EL (cell line): ENCODE data around the gene SLC39A3.

Experiments used
- DNase-seq: peaks from one replicate; pipeline ENCODE4 v3.0.0-alpha.2; 2016

Gene SLC39A3

GRCh38 chr19:2768365-2769132 lies 28.7 kb upstream of the SLC39A3 start:
- DNase-seq, result no peak

DNA sequence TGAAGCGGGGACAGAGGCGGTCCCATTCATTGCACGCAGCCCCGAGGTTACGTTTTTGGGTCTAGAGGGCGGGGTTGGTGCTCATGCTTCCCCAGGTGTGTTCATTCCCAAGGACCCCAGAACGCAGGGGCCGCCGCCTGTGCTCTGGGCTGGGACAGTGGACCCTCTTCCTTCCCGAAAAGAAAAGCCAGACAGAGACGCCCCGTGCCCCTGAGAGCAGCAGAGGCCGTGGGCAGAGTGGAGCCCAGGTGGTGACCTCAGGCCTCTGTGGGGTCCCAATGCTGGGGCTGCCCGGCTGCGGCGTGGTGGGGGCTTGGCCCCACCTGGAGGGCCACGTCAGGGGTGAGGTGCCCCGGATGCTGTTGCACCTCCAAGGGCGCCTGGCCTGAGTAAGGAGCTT lies 27.9 kb upstream of the SLC39A3 start:
- no peak for DNase-seq

DNA sequence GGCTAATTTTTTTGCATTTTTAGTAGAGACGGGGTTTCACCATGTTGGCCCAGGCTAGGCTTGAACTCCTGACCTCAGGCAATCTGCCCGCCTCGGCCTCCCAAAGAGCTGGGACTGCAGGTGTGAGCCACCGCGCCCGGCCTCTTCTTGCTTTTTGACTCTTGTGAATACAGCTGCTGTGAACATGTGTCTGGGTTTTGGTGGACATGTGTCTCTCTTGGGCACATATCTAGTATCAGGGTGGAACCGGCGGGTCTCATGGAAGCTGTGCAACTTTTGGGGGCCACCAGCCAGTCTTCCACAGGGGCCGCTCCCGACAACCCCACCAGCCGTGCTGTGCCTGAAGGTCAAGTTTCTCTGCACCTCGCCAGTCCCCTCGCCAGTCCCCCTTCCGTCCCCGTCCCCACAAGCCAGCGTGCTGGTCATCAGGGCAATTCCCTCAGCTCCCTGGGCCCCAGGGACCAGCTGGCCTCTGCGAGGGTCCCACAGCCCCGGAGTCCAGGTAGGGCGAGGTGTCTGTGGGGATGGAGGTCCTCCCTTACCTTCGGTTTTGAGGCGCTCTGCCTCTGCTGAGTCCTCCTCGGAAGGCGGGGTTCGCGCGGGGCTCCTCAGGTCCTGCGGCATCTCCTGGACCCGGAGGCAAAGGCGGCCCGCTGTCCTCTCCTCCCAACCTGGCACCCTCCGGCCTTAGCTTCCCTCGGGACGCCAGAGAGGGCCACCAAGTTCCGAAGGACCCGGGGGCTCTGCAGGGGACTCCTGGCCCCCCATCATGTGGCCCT lies 27.0 kb upstream of the SLC39A3 start:
- no peak for DNase-seq

DNA sequence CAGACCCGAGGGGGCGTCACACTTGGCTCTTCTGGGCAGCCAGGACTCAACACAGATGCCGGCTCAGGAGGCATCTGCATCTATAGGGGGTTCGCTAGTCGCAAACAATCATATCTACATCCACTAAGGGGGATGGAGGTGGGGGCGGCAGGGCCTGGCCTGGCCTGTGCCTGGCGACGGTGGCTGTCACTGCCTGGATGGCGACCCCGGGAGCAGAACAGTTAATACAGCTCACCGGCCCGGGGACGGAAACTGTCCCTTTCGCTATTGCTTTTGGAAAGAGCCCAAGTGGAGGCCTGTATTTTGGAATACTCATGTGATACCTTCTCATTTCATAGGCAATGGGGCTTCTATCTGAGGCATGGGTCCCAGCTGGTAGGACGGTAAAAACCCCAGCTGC lies 25.6 kb upstream of the SLC39A3 start:
- no peak for DNase-seq

DNA sequence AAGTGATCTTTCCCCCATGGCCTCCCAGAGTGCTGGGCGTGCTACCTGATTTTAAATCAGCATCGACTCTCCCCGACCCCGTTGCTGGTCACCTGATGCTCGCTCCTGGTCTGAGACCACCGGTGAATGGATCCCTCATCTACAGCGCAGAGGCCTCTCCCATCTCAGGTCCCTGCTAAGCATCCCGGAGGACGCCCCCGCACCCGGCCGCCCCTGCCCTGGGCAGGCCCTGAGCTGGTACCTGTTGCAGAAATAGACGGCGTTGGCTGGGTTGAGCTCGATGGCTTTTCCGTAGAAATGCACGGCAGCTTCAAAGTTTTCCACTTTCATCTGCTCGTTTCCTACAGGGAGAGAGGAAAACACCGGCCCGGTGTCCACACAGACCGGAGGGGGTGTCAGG lies 25.1 kb upstream of the SLC39A3 start:
- DNase-seq, result no peak

GRCh38 chr19:2763687-2764086 lies 23.9 kb upstream of the SLC39A3 start:
- DNase-seq, result no peak

- DNase-seq, result no peak
Measured at GRCh38 chr19:2762783-2763496, 23.1 kb upstream of the SLC39A3 start.

- DNase-seq, result no peak
Measured at GRCh38 chr19:2761876-2762782, 22.3 kb upstream of the SLC39A3 start.

GRCh38 chr19:2761309-2761677 lies 21.5 kb upstream of the SLC39A3 start:
- no peak for DNase-seq

- no peak for DNase-seq
Measured at GRCh38 chr19:2759965-2760364, 20.1 kb upstream of the SLC39A3 start.

GRCh38 chr19:2759362-2759761 lies 19.5 kb upstream of the SLC39A3 start:
- DNase-seq, result no peak

- DNase-seq, result no peak
Measured at GRCh38 chr19:2758601-2759313, 18.9 kb upstream of the SLC39A3 start.

DNA sequence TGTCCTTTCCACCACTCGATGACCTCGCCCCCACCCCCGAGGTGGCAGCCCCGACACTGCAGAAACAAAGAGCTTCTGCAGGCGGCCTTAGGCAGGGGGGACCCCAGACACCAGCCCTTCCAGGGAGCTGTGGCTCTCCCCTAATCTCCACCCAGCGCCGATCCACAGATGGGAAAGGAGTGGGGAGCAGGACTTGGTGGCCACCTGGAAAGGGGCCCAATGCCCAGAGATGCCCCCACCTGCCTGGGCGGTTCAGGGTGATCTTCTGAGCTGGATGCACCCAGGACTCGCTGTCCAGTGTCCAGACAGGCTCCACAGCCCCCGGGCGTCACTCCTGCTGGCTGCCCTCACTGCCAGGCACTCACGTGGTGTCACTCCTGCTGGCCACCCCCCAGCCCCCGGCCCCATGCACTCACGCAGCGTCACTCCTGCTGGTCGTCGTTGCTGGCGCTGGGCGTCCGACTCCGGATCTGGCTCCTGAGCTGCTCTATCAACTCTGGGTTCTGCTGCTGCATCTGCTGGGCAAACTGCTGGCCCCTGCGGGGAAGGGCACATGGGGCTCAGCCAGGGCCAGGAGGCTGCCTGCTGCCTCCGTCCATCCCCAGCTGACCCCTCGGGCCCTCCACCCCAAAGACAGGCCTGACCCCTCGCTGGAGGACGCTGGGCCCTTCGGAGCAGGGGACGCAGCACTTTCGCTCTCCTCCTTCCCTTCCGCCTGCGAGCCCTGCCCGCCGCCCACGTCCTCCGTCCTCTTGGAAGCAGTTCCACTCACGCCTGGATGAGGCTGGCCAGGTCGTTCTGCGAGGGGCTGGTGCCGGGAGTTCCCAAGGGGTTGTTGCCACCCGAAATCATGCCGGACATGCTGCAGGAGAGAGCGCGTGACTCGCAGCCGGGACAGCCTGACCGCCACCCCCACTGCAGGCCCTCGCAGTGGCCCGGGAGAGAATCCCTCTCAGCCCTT lies 17.4 kb upstream of the SLC39A3 start:
- DNase-seq, result no peak

GRCh38 chr19:2756477-2756876 lies 16.7 kb upstream of the SLC39A3 start:
- DNase-seq, result no peak

DNA sequence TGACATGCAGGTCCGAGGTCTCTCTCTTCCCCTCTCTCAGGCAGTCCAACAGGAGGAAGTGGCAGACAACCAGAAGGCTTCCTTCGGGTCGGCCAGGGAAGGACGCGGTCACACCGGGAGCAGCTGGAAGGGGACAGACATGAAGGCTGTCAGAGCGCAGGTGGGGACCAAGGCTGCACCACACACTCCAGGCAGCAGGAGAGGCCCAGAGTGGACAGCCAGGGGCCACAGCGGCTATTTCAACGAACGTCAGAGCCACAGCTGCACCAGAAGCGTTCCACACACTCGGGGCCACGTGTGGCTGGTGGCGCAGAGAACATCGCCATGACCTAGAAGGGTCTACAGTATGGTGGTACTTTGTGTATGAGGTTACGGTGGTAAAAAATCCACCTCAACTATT lies 16.0 kb upstream of the SLC39A3 start:
- DNase-seq, result no peak

DNA sequence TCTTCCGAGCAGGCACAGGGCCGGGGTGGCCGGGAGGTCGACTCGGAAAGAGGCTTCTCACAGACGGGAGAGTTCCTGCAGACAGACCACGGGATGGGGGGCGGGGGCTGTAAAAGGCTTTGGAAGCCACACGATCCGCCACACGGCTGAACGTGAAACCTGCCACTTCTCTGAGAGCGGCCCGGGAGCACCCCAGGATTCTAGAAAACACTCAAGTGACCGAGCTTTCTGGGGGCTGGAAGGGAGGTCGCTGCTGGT lies 15.6 kb upstream of the SLC39A3 start:
- no peak for DNase-seq

DNA sequence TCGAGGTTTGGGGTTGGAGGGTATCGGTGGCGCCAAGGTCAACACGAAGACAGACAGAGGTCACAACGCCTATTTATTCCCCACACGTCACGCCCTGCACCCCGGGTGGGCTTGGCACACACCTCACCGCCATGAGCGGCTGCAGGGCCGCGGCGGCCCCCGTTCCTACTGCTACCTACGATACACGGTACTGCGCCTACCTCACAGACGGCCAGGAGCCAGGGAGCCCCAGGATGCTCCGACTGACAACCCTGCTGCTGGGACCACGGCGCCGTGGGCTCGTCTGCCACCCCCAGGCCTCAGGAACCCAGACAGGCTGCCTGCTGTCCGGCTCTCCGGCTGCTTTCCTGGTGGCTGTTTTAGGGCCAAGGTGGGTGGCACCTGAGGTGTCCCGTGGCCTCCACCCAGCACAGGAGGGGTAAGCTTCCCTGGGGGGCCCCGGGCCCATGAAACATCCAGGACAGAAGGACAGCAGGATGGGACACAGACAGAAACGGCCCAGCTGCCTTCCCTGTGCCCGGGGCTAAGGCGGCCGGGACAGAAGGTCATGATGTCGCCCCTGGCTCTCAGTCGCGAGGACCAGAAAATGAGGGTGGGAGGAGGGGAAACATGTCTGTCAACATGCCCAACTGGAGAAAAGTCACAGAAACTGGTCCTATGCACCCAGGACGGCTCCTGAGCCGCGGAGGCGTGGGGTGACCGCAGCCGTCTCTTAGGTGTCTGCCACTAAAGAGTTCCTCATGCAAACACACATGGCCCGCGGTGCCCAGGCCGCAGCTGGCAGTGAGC lies 15.0 kb upstream of the SLC39A3 start:
- no peak for DNase-seq

DNA sequence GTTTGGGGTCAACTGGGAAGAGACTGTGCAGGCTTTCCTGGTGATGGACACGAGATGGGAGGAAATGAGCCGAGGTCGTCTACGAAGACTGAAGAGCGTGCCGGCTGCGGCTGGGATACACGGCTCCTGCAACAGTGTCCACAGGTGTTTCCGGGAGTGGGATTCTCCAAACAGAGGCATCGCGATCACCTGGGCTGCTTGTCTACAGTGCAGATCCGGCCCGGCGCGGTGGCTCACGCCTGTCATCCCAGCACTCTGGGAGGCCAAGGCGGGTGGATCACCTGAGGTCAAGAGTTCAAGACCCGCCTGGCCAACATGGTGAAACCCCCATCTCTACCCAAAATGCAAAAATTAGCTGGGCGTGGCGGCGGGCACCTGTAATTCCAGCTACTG lies 11.6 kb upstream of the SLC39A3 start:
- no peak for DNase-seq

- DNase-seq, result no peak
Measured at GRCh38 chr19:2750808-2751437, 11.1 kb upstream of the SLC39A3 start.

- DNase-seq, result no peak
Measured at GRCh38 chr19:2747349-2747748, 7.5 kb upstream of the SLC39A3 start.
